Measurements from ENCODE around the gene NEB.
"Not testable (repeated sequence)": the region's sequence is repeated elsewhere in the genome, so short reads cannot be mapped to it uniquely, and the experiment has no call there.

The NEB gene

DNA sequence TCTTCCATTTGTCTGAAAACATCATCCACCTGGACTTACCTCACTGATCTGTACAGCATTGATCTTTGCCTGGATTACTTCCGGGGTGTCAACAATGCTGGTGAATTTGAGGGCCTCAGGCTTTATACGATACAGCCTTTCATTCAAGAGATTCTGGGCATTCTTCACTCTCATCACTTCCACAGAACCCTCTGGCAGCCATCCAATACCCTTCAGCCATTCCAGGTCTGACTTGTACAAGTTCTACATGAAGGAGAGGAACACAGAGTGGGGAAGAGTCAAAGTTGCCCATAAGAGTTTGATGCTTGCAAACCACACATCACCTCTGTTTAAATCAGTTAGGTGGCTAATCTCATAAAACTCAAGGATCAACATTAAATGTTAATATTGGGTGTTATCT lies 130.7 kb downstream of the NEB start:
- not testable (repeated sequence) for DNase-seq

DNA sequence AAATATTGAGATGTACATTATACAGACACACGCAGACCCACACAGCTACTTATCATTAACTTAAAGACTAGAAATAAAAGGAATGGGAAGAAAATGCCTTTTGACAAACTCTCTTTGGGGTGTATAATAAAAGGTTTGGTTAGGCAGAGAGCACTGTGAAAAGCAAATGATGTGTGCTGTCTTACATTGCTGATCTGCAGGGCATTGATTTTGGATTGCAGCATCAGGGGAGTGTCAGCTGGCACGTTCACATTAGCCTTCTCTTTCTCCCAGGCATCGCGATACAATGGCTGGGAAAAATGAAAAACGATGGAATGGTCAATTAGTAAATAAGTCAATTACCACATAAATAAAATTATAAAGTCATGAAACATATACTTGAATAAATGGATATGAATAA lies 131.9 kb downstream of the NEB start:
- not testable (repeated sequence) for DNase-seq

DNA sequence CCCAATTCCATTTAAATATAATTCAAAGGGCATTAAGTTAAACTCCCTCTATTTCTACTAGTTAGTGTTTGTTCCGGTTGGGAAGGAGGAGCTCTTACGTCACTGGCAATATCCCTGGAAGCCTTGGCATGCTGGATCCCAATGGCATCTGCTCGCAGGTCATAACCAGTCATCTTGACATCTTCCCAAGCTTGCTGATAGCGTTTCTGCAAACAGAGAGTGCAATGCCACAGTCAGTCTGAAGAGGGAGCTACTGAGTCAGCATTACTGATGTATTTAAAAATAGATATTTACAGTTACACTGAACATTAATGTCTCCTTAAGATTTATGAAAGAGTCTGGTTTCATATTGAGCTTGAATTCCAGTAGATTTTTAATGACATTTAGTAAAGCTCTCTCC lies 132.5 kb downstream of the NEB start:
- DNase-seq, result not testable (repeated sequence)

DNA sequence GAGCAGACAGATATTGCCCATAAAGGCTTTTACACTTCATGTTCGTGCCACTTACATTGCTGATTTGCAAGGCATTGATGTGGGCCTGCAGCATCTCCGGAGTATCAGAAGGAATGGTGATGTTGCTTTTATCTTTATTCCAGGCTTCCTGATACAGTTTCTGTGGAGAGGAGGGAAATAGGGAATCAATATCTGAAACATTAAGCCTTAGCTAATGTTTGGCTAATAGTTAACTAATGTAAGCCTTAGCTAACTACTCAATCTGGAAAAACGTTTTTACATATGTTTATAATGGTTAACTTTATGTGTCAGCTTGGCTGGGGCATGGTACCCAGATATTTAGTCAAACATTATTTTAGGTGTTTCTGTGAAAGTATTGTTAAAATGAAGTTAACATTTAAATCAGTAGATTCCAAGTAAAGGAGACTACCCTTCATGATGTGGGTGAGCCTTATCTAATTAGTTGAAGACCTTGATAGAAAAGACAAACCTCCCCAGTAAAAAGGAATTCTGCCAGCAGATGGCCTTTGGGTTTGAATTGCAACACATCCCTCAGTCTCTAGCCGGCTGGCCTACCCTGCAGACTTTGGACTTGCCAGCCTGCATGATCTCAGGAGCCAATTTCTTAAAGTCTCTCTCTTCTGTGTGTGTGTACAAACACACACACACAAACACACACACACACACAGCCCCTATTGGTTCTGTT lies 137.2 kb downstream of the NEB start:
- DNase-seq, result not testable (repeated sequence)

DNA sequence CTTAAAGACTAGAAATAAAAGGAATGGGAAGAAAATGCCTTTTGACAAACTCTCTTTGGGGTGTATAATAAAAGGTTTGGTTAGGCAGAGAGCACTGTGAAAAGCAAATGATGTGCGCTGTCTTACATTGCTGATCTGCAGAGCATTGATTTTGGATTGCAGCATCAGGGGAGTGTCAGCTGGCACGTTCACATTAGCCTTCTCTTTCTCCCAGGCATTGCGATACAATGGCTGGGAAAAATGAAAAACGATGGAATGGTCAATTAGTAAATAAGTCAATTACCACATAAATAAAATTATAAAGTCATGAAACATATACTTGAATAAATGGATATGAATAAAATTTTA lies 142.4 kb downstream of the NEB start:
- DNase-seq, result not testable (repeated sequence)

DNA sequence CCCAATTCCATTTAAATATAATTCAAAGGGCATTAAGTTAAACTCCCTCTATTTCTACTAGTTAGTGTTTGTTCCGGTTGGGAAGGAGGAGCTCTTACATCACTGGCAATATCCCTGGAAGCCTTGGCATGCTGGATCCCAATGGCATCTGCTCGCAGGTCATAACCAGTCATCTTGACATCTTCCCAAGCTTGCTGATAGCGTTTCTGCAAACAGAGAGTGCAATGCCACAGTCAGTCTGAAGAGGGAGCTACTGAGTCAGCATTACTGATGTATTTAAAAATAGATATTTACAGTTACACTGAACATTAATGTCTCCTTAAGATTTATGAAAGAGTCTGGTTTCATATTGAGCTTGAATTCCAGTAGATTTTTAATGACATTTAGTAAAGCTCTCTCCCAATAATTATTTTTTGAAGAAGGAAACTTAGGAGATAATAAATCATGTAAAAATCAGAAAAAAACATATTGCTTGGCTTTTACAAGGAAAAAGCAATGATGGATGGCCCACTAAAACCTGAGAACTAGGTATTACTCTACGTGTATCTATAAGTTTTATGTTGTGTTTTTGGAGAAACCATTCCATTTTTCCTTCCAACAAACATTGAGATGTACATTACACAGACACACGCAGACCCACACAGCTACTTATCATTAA lies 142.9 kb downstream of the NEB start:
- DNase-seq, result not testable (repeated sequence)

DNA sequence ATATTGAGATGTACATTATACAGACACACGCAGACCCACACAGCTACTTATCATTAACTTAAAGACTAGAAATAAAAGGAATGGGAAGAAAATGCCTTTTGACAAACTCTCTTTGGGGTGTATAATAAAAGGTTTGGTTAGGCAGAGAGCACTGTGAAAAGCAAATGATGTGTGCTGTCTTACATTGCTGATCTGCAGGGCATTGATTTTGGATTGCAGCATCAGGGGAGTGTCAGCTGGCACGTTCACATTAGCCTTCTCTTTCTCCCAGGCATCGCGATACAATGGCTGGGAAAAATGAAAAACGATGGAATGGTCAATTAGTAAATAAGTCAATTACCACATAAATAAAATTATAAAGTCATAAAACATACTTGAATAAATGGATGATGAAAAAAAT lies 153.0 kb downstream of the NEB start:
- not testable (repeated sequence) for DNase-seq

DNA sequence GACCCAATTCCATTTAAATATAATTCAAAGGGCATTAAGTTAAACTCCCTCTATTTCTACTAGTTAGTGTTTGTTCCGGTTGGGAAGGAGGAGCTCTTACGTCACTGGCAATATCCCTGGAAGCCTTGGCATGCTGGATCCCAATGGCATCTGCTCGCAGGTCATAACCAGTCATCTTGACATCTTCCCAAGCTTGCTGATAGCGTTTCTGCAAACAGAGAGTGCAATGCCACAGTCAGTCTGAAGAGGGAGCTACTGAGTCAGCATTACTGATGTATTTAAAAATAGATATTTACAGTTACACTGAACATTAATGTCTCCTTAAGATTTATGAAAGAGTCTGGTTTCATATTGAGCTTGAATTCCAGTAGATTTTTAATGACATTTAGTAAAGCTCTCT lies 153.6 kb downstream of the NEB start:
- DNase-seq, result not testable (repeated sequence)

DNA sequence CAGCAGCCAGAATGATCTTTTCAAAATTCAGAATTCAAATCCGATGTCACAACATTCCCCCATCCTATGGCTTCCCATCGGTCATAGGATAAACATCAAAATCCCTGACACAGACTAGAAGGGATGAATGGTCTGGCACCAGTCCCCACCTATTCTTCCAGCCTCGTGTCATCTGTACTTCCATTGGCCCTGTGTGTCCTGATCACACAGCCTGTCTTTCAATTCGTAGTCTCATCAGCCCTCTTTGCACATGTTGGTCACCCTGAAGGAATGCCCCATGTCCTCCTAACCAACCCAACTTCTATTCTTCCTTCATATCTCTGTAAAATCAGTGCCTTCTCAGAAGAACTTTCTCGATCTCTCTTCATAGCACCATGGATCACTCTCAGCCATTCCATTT lies 157.2 kb downstream of the NEB start:
- no peak for DNase-seq

DNA sequence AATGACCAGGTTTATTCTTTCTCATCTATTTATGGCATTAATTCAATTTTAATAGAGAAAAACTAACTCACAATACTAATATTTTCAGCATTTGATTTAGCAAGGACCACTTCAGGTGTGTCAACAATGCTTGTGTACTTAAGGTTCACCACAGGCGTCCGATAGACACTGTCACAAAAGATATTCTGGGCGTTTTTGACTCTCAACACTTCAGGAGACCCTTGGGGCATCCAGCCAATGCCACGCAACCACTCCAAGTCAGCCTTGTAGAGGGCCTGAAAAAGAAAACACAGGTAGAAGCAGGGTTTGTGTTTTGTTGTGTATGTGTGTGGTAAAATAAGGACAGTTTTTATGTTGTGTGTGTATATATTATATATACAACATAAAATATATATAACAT lies 158.2 kb downstream of the NEB start:
- no peak for DNase-seq

DNA sequence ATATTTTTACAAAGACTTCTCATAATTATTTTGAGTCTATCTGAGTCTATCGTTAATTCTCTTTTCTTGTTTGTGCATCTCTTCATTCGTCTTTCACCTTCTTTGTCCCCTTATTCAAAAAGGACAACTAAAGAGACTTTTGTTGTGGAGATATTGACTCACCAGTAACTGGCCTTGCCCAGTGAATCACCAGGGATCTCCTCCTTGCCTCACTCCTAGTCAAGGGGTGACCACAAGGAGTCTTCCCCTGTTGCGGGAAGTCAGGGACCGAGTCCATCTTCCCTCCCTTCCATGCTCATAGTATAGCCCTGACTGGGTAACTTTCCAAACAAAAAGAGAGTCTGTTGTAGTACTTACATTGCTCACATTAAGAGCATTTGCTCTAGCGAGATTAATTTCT lies 158.9 kb downstream of the NEB start:
- DNase-seq, result no peak

DNA sequence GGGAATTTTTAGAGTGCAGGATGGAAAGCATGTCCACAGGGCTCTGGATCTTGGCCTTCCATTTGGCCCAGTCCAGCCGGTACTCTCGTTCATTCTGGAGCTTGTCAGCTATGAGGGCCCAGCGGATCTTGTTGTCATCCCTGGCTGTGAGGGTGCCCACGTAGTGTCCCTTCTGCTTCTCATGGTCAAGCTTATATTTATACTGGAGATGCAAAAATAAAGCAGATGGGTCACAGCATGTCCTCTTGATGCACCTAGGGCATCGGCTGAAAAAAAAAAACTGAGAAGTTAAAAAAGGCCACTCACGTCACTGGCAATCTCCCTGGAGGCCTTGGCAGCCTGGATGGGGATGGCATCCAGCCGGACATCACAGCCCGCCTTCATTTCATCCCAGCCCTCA lies 164.1 kb downstream of the NEB start:
- DNase-seq, result no peak

DNA sequence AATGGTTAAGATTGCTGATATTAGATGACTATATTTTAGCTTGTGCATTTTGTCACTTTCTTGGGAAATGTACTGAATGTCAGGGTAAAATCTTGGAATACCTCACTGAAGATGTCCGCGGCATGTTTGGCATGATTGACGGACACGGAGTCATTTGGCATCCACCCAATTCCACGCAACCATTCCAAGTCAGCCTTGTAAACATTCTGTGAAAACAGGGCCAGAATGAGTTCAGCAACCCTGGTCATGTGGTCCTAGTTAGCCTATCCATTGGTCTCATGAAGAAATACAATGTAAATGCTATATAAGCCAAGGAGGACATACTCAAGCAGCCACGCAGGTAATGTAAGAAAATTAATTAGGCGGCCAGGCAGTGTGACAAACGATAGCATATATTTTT lies 165.1 kb downstream of the NEB start:
- DNase-seq, result no peak

DNA sequence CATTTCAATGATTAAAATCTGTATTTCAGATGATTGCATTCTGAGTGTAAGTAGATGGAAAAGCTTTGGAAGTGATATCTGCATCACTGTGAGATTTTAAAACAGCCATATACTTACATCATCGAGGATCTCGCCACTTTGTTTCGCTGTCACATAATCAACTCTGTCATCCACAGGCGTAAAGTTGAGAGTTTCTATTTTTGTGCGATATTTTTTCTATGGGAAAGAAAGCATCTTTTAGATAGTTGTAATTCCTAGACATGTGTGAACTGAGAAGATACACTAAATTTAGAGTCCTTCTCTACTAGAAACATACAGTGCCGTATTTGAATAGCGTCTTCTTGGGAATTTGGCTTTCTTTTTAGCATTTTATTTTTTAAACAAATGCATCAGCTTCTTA lies 165.8 kb downstream of the NEB start:
- DNase-seq, result no peak

DNA sequence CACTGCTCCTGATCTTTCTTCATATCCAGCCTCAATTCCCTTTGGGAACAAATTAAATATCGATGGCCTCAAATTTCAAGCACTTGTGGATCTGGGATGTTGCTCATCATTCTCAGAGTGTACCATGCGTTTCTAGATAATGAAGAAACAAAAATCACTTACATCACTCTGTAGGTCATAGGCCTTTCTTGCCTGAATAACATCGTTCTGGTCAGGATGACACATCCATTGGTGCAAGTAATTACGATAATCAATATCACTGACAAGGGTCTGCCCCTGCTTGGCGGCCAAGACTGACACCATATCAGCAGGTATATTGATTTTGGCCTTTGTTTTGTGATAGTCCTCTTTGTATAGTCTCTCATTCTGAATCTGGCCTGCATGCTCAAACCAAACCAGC lies 167.3 kb downstream of the NEB start:
- no peak for DNase-seq

DNA sequence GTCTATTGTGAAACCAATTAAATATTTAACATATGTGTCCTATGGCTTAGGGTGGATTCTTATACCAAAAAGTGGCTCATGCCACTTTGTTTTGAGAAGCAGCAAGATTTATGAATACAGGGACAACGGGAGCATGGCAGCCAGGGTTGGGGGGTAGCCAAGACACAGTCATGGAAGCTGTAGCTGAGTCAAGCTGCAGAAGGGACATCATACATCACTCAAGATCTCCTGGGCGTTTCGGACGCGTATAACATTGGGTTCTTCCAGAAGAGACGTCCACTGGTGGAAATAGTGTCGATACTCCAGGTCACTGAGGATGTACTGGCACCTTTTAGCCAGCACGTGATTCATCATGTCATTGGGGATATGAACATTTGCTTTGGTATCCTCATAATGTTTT lies 171.9 kb downstream of the NEB start:
- DNase-seq, result no peak

DNA sequence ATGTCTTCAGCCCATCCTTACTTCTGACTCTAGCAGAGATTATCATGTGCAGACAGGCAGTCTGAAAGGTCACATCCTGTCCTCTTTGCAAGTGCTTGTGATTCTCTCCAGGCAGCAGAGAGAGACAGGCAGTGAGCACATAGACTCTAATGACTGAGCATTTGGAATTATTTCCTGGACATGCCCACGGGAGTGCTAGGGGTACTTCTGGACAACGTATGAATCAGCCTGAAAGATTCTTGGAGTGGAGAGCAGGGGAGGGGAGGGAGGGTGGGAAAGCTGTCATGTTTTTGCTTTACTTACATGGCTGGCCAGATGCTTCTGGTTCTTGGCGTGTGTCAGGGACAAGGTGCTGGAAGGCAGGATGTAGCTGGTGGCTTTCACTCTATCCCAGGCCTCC lies 174.0 kb downstream of the NEB start:
- DNase-seq, result no peak

DNA sequence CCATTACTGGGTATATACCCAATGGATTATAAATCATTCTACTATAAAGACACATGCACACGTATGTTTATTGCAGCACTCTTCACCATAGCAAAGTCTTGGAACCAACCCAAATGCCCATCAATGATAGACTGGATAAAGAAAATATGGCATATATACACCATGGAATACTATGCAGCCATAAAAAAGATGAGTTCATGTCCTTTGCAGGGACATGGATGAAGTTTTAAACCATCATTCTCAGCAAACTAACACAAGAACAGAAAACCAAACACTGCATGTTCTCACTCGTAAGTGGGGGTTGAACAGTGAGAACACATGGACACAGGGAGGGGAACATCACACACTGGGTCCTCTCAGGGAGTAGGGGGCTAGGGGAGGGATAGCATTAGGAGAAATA lies 174.8 kb downstream of the NEB start:
- not testable (repeated sequence) for DNase-seq

DNA sequence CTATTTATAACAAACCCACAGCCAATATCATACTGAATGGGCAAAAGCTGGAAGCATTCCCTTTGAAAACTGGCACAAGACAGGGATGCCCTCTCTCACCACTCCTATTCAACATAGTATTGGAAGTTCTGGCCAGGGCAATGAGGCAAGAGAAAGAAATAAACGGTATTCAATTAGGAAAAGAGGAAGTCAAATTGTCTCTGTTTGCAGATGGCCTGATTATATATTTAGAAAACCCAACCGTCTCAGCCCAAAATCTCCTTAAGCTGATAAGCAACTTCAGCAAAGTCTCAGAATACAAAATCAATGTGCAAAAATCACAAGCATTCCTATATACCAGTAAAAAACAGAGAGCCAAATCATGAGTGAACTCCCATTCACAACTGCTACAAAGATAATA lies 176.4 kb downstream of the NEB start:
- not testable (repeated sequence) for DNase-seq

DNA sequence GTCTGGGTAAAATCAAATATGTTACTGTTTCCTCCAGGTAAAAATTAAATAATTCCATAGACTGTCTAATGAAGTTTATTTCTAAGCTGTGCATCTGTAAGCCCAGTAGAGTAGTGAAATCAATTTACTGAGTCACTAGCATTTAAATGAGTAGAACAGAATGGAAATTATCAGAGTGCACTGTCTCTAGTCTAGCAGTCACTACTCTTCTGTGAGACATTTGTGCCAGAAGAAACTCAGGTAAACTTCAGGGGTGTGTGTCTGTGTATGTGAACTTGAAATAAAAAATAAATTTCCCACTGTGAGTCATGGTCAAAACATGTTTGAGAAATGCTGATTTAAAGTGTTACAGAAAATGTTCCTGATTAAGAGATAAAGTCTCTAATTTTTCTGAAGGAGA lies 178.2 kb downstream of the NEB start:
- no peak for DNase-seq

DNA sequence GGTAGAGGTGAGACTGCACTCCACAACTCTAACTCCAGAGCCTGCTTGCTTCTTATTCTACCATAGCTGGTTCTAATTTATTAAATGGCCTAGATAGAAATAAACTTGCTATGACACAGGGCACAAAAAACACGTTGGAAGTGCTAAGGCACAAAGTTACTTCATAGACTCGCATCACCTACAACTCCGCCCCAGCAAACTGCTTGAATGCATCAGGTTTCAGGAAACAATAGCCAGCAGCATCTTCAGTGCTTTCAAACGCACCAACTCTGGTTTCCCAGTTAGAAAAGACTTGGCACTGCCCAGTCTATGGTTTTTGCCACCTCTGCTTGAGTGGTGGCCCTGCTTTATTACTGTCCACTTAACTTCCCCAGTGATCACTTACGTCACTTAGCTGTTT lies 182.0 kb downstream of the NEB start:
- DNase-seq, result no peak

DNA sequence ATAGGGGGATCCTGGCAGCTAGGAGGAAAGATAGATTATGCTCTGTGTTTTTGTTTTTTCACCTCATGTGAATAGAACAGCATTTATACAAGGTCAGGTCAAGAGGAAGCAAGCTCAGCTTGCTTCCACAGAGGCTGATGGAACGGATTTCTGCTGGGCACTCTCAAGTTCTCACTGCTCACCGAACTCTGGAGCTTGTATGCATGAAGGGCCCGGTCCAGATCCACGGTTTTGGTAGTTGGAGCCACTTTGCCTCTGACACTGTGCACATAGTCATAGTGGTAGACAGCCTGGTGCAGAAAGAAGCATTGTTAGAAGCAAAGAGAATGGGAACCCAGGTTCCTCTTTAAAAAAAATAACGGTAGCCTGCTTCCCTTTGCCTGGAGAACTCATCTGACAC lies 182.7 kb downstream of the NEB start:
- no peak for DNase-seq

DNA sequence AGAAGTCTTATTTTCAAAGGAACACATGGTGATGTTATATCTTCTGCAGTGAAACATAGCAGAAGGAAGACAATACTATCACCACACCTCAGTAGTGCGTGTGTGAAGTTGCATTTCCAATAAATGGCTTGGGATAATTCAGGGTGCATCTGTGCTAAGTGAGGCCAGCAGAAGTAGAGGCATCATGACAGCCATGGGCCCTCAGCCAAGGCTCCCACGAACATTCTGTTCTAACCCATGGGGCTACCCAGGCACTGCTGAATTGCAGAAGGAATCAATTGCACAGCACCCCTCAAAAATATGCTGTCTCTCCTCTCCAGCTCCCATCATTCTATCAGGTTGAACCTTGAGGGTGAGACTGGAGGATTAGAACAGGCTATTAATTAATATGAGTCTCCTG lies 185.1 kb downstream of the NEB start:
- DNase-seq, result no peak

DNA sequence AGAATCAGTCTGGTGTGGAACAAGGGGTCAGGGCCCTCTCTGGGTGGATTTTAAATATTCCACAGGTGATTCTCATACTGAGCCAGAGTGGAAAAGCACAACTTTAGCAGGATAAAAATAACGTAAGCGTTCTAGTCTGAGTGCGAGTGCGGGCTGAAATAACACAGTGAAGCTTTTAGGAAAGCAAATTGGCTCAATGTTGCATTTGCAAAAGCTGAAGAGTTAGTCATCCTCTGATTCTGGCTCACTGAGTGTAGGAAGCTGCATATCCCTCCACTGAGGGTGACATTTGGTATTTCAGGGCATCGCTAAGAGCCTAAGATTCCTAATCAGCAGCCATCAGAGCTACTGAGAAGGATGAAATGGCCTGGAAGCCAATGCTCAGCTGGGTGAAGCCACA lies 189.8 kb downstream of the NEB start:
- no peak for DNase-seq

DNA sequence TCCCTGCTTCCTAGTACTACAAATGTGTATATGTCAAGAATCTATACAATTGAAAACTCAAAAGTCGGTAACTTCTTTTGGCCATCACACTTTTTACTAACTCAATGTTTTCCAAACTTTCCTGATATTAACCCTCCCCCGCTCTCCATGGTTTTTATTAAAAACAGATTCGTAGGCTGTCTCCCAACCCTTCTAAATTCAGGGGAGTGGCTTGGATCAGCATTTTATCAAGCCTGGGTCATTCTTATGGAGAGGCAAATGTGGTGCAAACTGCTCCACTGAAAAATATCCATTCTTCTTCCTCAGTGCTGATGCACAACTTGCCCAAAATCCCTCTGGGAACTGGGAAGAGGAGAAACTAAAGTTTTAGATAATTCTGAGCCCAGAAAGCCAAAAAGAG lies 190.4 kb downstream of the NEB start:
- DNase-seq, result no peak
